Mesendoderm (in vitro differentiated cells): Measurements from ENCODE around the gene MORC2.

Source experiments
- DNase-seq: peaks from one replicate; pipeline ENCODE4 v3.0.0; 2013
- H2AK5ac ChIP-seq: 2 replicates; pipeline ENCODE4 v1.6.1; 2013; ENCODE audit warnings: low read length, inconsistent platforms
- H2BK120ac ChIP-seq: 2 replicates; pipeline ENCODE4 v1.6.1; 2013; ENCODE audit warnings: low read depth, mild to moderate bottlenecking, low read length, moderate library complexity, mixed read lengths
- H2BK15ac ChIP-seq: replicated peaks from 2 replicates; pipeline ENCODE4 v1.6.1; 2013; ENCODE audit warnings: low read depth, mild to moderate bottlenecking, moderate library complexity
- H2BK5ac ChIP-seq: 2 replicates; pipeline ENCODE4 v1.6.1; 2013; ENCODE audit warnings: low read length, inconsistent platforms
- H3K18ac ChIP-seq: 2 replicates; pipeline ENCODE4 v1.6.1; 2013; ENCODE audit warnings: mild to moderate bottlenecking, low read length, mixed read lengths
- H3K23ac ChIP-seq: one replicate; pipeline ENCODE4 v1.6.1; 2013; ENCODE audit warnings: low read length
- H3K27ac ChIP-seq: 2 replicates; pipeline ENCODE4 v1.5.1; 2013; ENCODE audit warnings: low read depth, mild to moderate bottlenecking, inconsistent platforms, low read length, moderate library complexity
- H3K27me3 ChIP-seq: 2 replicates; pipeline ENCODE4 v1.6.1; 2013; ENCODE audit warnings: low read length, control low read depth, mild to moderate bottlenecking, inconsistent platforms; ENCODE audit not compliant: insufficient read depth, poor library complexity
- H3K36me3 ChIP-seq: 2 replicates; pipeline ENCODE4 v1.6.1; 2013; ENCODE audit warnings: low read length, inconsistent platforms; ENCODE audit not compliant: control insufficient read depth, insufficient read depth
- H3K4ac ChIP-seq: one replicate; pipeline ENCODE4 v1.6.1; 2013; ENCODE audit warnings: low read depth, mild to moderate bottlenecking, low read length, moderate library complexity
- H3K4me1 ChIP-seq: 2 replicates; pipeline ENCODE4 v1.6.1; 2013; ENCODE audit warnings: low read depth, low read length, inconsistent platforms; ENCODE audit not compliant: control insufficient read depth
- H3K4me2 ChIP-seq: 2 replicates; pipeline ENCODE4 v1.6.1; 2013; ENCODE audit warnings: low read length
- H3K4me3 ChIP-seq: 2 replicates; pipeline ENCODE4 v1.5.1; 2013; ENCODE audit warnings: mild to moderate bottlenecking, low read length
- H3K56ac ChIP-seq: one replicate; pipeline ENCODE4 v1.6.1; 2013; ENCODE audit warnings: low read length
- H3K79me1 ChIP-seq: 2 replicates; pipeline ENCODE4 v1.6.1; 2013; ENCODE audit warnings: low read length, inconsistent platforms
- H3K79me2 ChIP-seq: 2 replicates; pipeline ENCODE4 v1.6.1; 2013; ENCODE audit warnings: mild to moderate bottlenecking, low read length; ENCODE audit not compliant: control insufficient read depth, insufficient read depth
- H3K9ac ChIP-seq: 2 replicates; pipeline ENCODE4 v1.6.1; 2013; ENCODE audit warnings: low read length, inconsistent platforms
- H4K5ac ChIP-seq: one replicate; pipeline ENCODE4 v1.6.1; 2013; ENCODE audit warnings: low read length
- H4K8ac ChIP-seq: one replicate; pipeline ENCODE4 v1.6.1; 2013; ENCODE audit warnings: low read depth, mild to moderate bottlenecking, control low read depth, low read length, moderate library complexity
- WGBS: extraction: QIAGEN DNeasy Blood & Tissue Kit; methylation state at CpG from one replicate; pipeline ENCODE4 v1.1.7; 2013; ENCODE audit warnings: low lambda C conversion rate, missing lambda C conversion rate; ENCODE audit not compliant: insufficient coverage; ENCODE audit errors: extremely low coverage; 5-methylcytosine and 5-hydroxymethylcytosine counted together

The MORC2 gene

DNA sequence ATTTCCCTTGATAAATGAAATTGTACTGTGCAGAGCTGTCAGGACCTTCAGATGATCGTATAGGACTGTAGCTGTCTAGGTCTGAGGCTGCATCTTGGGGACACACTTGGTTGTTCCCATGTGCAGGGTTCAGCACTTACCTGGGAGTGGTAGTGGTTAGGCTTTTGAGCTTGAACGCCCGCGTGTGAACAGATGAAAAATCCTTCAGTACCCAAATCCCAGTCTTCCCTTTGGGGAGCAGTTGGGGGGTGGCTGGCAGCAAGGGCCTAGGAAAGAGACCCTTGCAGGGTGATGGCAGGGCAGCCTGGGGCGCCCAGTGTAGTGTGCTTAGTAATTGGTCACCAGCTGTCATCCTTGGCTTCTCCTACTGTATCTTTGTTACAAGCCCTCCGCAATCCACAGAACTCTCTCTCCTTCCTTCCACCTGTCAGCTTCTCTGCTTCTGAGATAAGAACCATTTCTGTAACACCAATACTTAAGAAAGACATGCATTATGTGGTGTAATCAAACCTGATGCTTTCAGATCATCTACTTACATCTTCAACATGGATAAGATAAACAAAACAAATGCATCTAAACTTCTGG is 64.6 kb downstream of the MORC2 start:
- Histone ChIP-seq H3K56ac (no peak overlapping the region), H2AK5ac (no peak overlapping the region), H3K36me3 (peaks cover 1% of the 10 kb centered on the region), H3K9ac (no peak overlapping the region), H4K5ac (no peak overlapping the region), H3K4me2 (no peak overlapping the region), H3K4me3 (no peak overlapping the region), H2BK5ac (no peak overlapping the region), H2BK120ac (no peak overlapping the region), H3K23ac (no peak overlapping the region), H3K4ac (no peak overlapping the region), H3K27ac (no peak overlapping the region), H3K4me1 (no peaks in the 10 kb centered on the region), H4K8ac (no peak overlapping the region), H2BK15ac (no peak overlapping the region), H3K79me2 (no peaks in the 10 kb centered on the region), H3K18ac (no peak overlapping the region), H3K79me1 (no peaks in the 10 kb centered on the region), H3K27me3 (no peaks in the 10 kb centered on the region)
- no peak for DNase-seq
- WGBS, result no CpG with 5 or more reads among the region's 6 CpGs

GRCh38 chr22:30902496-30903357 is 65.8 kb downstream of the MORC2 start:
- H3K27me3 ChIP-seq, result no peaks in the 10 kb centered on the region
- no peak overlapping the region for H3K4ac ChIP-seq
- no peak overlapping the region for H4K5ac ChIP-seq
- no peaks in the 10 kb centered on the region for H3K79me1 ChIP-seq
- no CpG with 5 or more reads among the region's 16 CpGs for WGBS
- no peak overlapping the region for H3K27ac ChIP-seq
- no peak overlapping the region for H3K4me2 ChIP-seq
- H3K23ac ChIP-seq, result no peak overlapping the region
- no peak overlapping the region for H3K56ac ChIP-seq
- no peak overlapping the region for H2BK5ac ChIP-seq
- H3K9ac ChIP-seq, result no peak overlapping the region
- H2BK15ac ChIP-seq, result no peak overlapping the region
- H3K18ac ChIP-seq, result no peak overlapping the region
- no peak overlapping the region for H3K4me3 ChIP-seq
- H3K79me2 ChIP-seq, result no peaks in the 10 kb centered on the region
- peaks cover 1% of the 10 kb centered on the region for H3K36me3 ChIP-seq
- H2AK5ac ChIP-seq, result no peak overlapping the region
- H4K8ac ChIP-seq, result no peak overlapping the region
- DNase-seq, result no peak
- H2BK120ac ChIP-seq, result no peak overlapping the region
- no peaks in the 10 kb centered on the region for H3K4me1 ChIP-seq

DNA sequence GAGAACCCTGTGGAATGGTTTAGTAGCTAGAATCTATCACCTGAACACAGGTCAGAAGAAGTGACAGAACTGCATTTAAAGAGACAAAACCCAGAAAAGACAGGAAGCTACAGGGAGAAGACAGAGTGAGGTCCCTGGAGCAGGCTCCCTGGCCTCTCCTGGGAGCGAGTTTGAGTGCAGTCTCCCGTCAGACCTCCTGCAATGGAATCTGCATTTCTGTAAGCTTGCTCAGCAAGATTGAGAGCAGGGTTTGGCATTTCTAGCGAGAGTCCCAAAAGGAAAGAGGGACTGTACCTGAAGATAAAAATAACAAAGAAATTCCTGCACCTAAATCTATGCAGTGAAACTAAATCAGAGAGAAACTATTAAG is 74.2 kb downstream of the MORC2 start:
- no peak overlapping the region for H4K5ac ChIP-seq
- H2BK5ac ChIP-seq, result no peak overlapping the region
- no peak overlapping the region for H3K4me3 ChIP-seq
- no peaks in the 10 kb centered on the region for H3K79me2 ChIP-seq
- H3K27ac ChIP-seq, result no peak overlapping the region
- no peak overlapping the region for H4K8ac ChIP-seq
- H3K4ac ChIP-seq, result no peak overlapping the region
- no peak overlapping the region for H3K9ac ChIP-seq
- H3K79me1 ChIP-seq, result no peaks in the 10 kb centered on the region
- no peaks in the 10 kb centered on the region for H3K36me3 ChIP-seq
- H3K4me1 ChIP-seq, result no peaks in the 10 kb centered on the region
- no CpG with 5 or more reads among the region's 3 CpGs for WGBS
- H3K27me3 ChIP-seq, result no peaks in the 10 kb centered on the region
- no peak for DNase-seq
- H3K56ac ChIP-seq, result no peak overlapping the region
- H2BK15ac ChIP-seq, result no peak overlapping the region
- no peak overlapping the region for H2BK120ac ChIP-seq
- H3K4me2 ChIP-seq, result no peak overlapping the region
- H3K18ac ChIP-seq, result no peak overlapping the region
- H3K23ac ChIP-seq, result no peak overlapping the region
- H2AK5ac ChIP-seq, result no peak overlapping the region

- DNase-seq, result no peak
- H3K4me1 ChIP-seq, result no peaks in the 10 kb centered on the region
- no peak overlapping the region for H3K18ac ChIP-seq
- H2BK120ac ChIP-seq, result no peak overlapping the region
- no peak overlapping the region for H3K23ac ChIP-seq
- no peak overlapping the region for H2BK15ac ChIP-seq
- no peaks in the 10 kb centered on the region for H3K36me3 ChIP-seq
- H4K5ac ChIP-seq, result no peak overlapping the region
- H3K4ac ChIP-seq, result no peak overlapping the region
- H3K56ac ChIP-seq, result no peak overlapping the region
- no peak overlapping the region for H2AK5ac ChIP-seq
- H3K27me3 ChIP-seq, result no peaks in the 10 kb centered on the region
- no peak overlapping the region for H4K8ac ChIP-seq
- no peak overlapping the region for H3K4me3 ChIP-seq
- no peak overlapping the region for H3K27ac ChIP-seq
- no peak overlapping the region for H2BK5ac ChIP-seq
- WGBS, result no CpG with 5 or more reads among the region's 23 CpGs
- no peak overlapping the region for H3K4me2 ChIP-seq
- H3K79me1 ChIP-seq, result no peaks in the 10 kb centered on the region
- H3K9ac ChIP-seq, result no peak overlapping the region
- H3K79me2 ChIP-seq, result no peaks in the 10 kb centered on the region
These were observed 74.9 kb downstream of the MORC2 start for GRCh38 chr22:30893434-30894370.

DNA sequence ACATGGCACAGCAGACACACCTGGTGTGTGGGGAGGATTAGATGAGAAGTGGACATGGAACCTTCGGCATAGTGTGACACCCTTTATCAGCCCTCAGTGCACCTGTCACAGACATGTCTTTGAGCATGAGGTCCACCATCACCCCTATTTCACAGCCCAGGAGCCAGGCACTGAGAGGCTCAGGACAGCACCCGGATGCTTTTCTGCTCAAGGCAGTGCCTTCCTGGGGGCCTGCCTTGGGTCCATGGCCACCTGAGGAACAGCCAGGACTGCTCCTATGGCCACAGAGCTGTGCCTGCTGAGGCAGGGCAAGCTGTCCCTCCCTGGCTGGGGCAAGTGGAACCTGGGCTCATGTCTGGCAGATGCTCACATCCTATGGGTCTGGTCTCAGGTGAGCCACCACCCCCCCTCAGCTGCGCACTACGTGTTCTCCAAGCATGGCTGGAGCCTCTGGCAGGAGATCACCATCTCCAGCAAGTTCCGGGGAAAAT is 75.8 kb downstream of the MORC2 start:
- no peaks in the 10 kb centered on the region for H3K4me1 ChIP-seq
- no peak overlapping the region for H3K9ac ChIP-seq
- no peaks in the 10 kb centered on the region for H3K79me2 ChIP-seq
- H4K5ac ChIP-seq, result no peak overlapping the region
- H2BK15ac ChIP-seq, result no peak overlapping the region
- no peak overlapping the region for H2BK120ac ChIP-seq
- no peak overlapping the region for H2BK5ac ChIP-seq
- no peak overlapping the region for H3K4me2 ChIP-seq
- no peak overlapping the region for H3K23ac ChIP-seq
- H3K56ac ChIP-seq, result no peak overlapping the region
- no peak overlapping the region for H3K4me3 ChIP-seq
- H2AK5ac ChIP-seq, result no peak overlapping the region
- H3K27ac ChIP-seq, result no peak overlapping the region
- H3K36me3 ChIP-seq, result no peaks in the 10 kb centered on the region
- WGBS, result no CpG with 5 or more reads among the region's 5 CpGs
- H3K79me1 ChIP-seq, result no peaks in the 10 kb centered on the region
- no peak for DNase-seq
- H3K4ac ChIP-seq, result no peak overlapping the region
- no peak overlapping the region for H3K18ac ChIP-seq
- no peaks in the 10 kb centered on the region for H3K27me3 ChIP-seq
- no peak overlapping the region for H4K8ac ChIP-seq
